IPS DF 4.7 (cell line): ENCODE measurements around the gene REN.

ENCODE experiments used
- DNase-seq: peaks from one replicate; pipeline ENCODE4 v3.0.0-alpha.2; 2013; ENCODE audit warnings: low spot score; ENCODE audit errors: extremely low read depth

The REN gene

DNA sequence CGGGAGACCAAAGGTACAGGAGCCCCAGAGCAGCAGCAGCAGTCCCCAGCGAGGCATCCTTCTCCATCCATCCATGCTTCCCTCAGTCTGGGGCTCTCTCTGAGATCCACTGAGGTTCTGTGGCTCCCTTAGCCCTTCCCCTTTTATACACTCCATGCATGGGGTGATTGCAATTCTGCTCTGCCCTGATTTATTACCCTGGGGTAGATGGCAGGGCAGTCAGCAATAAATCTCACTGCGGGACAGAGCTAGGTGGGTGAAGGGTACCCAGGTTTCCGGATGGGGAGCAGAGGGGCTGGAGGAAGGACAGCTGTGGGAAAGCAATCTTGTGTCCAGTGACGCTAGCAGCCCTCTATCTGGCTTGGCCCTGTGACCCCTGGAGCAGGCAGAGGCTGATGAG lies at the start of gene REN:
Gene REN, minus strand, starts transcription at position 119 of the 400 bp plus-strand sequence. Its CDS starts 44 bp downstream, at position 75.
- no peak for DNase-seq

DNA sequence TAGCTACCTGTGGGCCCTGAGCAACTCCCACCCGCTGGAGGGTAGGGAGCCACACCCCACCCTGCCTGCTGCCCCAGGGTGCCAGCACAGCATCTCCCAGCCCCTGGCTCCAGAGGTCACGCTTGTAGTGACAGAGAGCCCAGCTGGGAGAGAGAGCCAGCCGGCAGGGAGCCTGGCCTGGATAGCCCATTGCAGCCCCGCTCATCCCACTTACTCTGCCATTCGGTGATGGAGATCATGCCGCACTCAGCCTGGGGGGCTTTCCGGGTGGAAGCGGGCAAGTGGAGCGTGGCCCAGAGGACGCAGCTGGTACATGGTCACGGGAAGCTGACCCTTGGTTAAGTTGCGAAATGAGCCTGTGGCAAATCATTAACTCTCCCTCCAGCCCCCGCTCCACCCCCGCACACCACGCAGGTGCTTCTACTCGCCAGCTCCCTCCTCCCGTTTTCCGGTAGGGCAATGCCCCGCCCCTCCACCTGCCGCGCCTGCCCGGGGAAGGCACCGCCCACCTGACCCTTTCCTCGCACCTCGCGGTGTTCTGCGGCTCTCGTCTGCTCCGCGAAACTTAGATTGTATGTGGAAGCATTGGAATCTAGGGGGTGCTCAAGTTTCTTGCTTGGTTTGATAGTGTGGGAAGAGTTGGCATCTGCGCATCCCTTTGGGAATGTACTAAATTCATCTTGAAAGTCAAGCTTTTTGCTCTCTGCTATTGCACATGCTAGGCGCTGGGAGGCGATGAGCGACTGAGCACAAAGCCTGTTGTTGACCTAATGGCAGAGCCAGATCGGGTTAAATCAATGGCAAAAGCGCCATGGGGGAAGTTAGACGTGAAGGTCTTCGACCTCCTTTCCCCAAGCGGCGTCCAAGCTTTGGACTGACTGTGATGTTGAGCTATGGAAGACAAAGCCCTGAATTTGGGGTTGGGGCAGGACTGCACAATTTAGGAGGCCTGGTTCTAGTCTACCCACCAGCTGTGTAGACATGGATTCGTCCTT lies 47.8 kb upstream of the REN start, which contains the start of gene GOLT1A:
Gene GOLT1A, minus strand, starts transcription at position 321 of the 995 bp plus-strand sequence. Its CDS starts 82 bp downstream, at position 239.
- DNase-seq = peak; percentile 56

DNA sequence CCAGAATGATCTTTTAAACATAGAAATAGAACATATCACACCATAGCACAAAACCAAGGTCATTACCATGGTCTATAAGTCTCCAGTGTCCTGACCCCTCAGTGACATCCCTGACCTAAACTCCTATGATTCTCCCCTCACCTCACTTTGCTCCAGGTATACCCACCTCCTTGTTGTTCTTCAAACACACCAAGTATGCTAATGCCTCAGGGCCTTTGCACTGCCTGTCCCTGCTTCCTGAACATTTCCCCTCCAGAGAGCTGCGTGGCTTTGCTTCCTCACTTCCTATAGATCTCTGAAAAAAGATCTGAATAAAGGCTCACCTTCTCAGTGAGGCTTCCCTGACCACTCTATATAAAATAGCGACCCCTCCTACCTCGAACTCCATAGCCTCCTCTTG lies 46.6 kb upstream of the REN start:
- no peak for DNase-seq

DNA sequence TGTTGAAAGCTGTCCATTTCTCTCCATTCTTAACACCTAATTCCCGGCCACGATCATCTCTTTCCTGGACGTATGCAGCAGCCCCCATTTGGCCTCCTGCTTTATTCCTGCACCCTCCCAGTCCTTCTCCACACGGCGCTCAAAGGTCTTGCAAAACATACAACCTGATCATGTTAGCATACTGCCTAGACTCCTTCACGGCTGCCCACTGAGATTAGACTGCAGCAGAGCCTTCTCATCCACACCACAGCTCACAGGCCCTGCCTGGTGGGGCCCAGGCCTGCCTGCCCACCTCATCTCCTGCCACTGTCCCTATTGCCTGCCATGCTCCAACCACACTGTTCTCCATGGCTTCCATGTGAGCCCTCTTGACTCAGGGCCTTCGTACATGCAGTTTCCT lies 44.9 kb upstream of the REN start:
- DNase-seq = no peak

DNA sequence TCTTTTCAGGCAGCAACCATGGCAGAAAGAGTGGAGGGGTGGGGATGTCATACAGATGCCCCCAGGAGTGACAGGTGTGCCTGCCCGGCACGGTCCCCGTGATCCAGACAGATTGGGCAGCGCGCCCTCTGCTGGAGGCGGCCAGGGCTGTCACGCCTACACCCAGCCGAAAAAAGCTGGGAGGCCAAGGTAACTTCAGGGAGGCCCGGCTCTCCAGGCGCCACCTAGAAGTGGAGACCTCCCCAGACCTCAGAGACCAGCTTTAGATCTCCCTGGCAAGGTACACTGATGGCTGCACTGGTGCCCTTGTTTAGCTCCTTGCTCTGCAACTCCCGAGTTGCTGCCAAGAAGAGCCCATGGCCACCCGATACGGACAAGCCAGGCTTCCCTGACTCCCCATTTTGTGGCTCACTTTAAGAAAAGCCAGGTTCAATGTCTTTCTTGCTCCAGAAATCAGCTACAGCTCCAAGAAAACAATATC lies 41.0 kb upstream of the REN start:
- DNase-seq = peak; percentile 46

DNA sequence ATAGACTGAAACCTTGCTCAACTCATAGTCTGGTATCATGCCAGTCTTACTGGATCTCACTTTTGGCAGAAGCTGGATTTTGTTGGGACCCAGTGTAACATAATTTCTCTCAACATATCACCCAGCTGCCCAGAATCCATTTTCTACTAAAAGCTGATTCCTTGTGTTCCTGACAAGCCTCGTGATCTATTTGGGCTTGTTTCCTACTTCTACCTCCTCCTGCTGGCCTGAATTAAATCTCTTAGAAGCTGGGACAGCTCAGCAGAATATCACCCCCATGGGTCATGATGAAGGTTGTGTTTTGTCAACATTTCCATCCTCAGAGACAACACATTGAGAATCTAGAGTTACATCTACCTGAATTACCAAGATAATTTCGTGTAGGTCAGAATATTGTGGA lies 40.0 kb upstream of the REN start:
- DNase-seq = no peak

DNA sequence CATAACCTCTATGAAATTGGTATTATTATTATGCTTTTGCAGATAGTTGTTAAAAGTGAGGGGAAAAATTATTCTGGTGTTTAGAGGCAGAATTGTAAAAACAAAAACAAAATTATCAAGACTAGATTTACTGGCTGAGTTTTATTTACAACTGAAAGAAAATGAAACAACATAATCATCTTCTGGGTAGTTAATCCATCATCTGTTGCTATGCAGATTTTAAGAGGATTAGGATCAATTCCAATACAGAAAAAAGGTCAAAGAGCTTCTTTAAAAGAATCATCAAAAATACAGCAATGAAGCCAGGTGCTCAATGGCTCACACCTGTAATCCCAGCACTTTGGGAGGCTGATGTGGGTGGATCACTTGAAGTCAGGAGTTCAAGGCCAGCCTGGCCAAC lies 39.3 kb upstream of the REN start:
- no peak for DNase-seq

DNA sequence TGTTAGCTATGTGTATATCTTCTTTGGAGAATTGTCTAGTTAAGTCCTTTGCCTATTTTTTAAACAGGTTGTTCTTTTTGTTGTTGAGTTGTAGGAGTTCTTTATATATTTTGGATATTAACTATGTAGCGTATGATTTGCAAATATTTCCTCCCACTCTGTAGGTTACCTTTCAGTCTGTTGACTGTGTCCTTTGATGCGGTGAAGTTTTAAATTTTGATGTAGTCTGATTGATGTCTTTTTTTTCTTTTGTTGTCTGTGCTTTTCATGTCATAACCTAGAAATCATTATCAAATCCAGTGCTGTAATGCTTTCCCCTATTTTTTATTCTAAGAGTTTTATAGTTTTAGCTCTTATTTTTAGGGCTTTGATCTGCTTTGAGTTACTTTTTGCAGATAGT lies 38.8 kb upstream of the REN start:
- DNase-seq = no peak

DNA sequence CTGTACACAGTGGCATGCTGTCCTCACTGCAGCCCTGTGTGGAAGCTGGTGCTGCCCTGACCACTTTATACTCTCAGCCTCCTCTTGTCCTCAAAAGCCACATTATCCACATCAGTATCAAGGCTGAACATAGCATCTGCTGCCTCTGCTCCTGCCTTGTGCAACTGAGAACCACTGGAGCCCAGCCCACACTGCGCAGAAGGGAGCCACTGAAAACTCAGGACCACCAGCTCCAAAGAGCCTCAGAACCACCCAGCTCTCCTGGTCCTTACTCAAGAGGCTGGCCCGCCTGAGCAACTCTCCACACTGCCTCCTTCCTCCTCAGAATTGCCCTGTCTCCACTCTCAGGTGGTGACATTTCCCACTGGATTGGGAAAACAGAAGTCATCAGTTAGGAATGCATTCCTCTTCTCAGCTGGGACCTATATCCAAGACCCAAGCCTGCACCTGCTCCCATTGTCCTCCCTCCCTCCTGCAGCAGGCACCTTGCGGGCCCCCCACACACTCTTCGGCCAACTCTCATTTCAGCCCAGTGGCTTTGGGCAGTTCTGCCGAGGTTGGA lies 37.1 kb upstream of the REN start:
- no peak for DNase-seq

DNA sequence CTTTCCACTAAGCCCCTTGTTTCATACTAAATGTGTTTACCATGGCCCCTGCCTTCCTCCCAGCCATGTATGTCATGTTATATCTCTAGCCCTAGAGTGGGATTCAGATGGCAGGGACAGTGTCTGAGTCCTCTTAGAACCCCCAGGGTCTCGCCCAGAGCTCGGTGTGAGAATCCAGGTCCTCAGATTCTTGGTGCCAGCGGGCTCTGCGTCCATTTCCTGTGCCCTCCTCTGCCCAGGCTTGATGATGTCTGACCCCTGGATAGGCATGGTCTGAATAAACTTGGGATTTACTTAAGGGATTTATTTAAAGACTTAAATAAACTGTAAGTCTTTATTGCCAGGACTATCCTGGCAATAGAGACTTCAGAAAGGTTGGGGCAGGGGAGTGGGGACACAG lies 36.3 kb upstream of the REN start:
- no peak for DNase-seq

DNA sequence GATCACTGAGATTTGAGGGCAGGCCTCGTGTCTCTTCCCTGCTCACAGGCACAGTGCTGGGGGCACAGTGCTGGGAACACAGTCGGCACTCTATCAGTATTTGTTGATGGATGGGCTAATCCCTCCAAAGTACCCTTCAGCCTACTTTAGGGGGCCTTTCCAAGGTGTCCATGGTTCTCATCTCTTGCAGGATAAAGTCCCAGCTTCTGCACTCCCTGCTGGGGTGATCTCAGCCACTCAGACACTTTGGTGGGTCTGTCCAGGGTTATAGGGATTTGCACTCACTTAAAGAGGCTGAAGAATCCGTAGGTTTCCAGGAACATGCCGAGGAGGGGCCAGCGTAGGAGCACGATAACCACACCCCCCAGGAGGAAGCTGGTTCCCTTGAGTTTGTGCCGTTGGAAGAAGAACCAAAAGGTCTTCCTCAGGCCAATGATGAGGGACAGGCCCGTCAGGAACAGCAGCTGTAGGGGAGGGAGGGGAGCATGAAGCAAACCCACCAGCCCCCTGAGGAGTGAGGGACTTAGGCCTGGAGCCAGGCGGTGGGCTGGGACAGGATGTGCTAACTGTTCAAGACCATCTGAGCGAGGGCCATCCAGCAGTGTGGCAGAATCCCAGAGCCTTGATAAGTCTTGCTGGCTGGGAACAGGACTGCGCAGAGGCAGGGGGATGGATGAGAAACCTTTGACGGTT lies 35.4 kb upstream of the REN start:
- no peak for DNase-seq

DNA sequence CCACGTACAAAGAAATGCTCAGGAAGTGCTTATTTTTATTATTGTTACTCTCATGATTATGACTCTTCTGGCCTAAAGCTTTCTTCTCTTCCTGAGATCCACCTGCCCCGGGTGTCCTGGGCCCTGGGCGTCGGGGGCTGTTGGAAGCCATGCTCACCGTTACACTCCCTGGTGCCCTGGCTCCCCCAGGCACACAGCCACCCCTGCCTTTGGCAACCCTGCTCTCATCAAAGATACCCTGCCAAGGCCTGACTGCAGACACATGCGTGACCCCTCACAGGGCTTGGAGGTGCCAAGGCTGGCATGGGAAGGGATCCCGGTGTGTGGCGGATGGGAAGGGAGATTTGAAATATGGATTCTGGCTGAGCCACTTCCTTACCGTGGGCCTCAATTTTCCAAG lies 33.4 kb upstream of the REN start:
- no peak for DNase-seq

DNA sequence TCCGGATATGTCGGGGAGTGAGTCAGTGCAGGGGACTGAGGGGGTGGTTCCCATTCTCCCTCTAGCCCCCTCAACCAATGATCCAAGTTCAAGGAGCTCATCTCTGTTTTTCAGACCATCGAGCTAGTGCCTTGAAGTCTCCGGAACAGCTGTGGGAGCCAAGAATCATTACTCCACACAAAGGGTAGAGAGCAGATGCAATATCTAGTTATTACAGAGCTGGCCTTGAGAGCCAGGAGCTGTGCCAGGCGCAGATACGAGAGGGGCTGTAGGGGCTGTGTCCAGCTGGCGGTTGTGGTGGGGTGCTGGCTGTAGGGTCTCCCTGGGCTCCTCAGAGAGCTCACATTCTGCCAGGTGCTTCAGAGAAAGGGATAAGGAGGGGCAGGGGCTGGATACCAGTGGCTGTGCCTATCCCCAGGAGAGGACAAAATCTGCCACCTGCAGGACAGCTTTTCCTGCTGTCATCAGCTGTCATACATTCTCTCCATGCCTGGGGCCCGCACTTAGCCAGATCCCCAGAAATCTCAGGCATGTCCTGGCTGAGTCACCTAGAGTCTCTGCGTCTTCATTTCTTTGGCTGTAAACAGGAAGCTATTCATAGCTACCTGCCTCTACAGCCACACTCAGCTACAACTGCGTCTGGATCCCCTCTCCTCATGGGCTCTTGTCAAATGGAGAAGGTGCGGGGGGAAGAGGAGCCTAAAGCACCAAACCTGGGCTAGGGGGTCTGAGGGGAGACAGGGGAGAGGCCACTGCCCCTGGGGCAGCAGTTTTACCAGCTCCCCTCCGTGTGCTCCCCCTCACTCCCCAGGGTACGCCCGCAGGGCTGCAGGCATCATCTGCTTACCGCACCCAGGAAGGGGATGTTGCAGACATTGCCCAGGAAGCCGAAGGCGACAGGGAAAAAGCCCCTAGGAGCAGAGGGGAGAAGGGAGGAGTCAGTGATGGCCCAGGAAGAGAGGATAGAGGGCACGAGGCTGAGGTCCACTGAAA lies 32.5 kb upstream of the REN start:
- no peak for DNase-seq

DNA sequence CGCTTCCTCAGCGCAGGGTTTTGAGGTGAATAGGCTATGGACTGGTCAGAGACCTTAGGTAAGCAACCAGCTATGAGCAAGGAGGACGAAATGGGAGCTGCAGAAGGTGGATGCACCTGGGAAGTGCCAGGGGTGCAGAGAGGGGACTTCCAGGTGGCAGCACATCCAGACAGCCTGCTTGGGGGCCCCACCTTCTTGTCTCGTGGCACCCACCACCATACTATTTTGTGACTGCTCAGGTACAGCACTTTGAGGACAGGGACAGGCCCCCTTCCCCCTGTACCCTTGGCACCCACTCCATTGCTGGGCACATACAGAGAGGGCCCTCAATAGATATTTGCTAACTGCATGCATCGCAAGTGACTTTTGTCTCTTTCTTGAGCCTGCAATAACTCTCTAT lies 30.9 kb upstream of the REN start:
- no peak for DNase-seq

DNA sequence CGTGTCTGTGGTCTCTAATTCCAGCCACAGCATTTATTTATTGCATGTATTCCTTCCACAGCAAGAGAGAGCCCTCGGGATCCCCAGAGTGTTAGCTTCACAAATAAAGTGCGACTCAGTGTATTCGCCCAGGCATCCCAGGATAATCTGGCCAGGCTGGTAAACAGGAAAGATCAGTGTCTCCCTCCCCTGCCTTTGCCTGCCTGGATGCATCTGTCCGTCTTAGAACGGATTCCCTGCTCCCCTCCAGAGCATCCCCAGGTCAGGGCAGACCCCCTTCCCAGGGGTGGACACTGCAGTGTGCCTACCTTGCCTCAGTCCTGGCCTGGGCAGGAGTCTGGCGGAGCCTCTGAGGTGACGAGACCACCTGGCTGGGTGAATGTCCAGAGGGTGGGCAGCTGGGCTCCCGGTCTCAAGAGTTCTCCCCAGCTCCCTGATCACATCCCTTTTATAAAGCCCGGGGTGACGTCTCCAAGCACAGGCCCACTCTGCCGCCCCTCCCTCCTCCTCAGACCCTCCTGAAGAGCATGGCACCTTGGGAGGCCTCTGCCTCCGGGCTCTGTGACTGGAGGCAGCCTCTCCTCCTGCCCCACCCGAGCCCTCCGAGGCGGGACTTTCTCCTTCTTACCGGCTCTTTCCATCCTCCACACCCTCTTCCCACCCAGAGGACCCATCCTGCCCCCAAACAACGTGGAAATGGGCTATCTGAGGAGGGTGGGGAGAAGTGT lies 30.1 kb upstream of the REN start, which contains the start of gene KISS1:
Gene KISS1, minus strand, starts transcription at position 424 of the 728 bp plus-strand sequence. CDS start 3,615 bp downstream, outside the sequence.
- no peak for DNase-seq

DNA sequence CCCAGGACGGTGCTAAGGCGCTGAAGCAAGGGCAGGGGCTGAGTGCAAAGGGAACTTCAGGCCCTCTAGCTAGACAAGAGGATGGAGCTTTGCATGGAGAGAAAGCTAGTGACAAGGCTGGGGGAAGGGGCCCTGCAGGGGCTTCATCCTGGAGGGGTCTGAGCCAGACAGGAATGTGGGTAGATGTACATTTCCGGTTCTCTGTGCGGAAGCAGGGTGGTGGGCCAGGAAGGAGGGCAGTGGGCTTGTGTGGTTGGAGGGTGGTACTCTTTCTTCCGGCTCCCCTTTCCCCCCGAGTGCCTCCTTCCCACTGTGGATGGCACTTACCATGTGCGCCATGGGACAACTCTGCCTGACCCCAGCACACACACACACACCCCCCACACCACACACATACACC lies 28.6 kb upstream of the REN start:
- no peak for DNase-seq

DNA sequence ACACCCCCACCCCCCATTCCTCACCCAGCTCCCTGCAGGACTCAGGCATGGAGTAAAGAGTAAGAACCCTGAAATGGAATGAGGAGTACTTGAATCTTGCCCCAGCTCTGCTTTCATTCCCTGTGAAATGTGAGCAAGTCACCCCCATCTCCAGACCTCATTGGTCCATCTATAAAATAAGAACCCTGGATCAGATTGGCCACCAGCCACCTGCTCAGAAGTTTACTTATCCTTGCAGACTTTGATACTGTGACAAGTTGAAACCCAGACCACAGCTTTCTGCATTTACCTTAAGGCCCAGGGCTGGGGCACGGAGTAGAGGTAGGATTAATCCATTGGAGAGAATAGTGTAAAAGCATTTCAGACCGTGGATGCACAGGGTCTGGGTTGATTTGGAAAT lies 27.9 kb upstream of the REN start:
- no peak for DNase-seq

DNA sequence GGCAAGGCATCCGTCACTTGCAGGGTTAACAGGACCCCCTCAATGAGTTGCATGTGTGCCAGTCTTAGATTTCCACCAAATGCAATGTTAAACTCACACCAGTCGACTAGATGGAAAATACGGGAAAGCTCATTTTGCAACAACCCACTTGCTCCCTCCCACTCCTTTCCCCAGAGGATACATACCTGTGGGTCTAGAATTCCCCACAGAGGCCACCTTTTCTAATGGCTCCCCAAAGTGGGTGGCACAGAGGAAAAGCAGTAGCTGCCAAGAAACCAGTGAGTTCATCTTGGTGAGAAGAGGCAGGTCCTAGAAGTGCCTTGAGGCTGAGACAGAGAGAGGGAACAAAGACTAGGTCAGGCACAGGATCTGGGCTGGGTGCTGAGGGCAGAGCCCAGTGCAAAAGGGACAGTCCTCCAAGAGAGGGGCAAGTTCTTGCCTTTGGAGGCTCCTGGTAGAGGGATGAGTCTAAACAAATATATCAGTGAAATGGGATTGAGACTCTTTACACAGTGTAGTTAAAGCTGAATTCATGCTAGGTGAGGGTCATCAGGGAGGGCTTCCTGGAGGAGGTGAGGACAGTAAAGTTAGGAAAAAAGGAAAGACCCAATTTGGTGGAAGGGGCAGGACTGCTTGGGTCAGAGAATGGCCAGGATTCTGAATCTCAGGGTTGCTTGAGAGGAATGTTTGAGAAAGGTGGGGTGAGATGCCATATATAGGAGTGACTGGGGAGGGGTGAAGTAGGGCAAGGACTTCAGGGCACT lies 26.6 kb upstream of the REN start:
- no peak for DNase-seq

DNA sequence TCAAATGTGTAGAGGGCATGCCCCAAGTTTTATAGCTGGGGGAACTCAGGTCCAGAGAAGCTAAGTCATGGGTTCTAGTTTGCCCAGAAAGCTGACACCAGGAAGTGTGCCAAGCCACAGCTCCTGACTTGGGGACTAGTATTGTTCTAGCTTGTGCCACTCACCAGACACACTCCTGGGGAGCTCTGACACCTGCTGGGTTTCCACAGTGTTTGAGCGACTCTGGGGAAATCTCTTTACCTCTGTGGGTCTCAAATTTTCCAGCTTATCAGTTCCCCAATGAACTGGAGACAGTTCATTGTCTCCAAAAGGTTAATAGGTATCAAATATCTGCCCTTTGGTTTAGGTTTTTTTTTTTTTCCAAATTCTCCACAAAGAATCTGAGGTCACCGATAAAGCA lies 25.9 kb upstream of the REN start:
- no peak for DNase-seq
